B cell (primary cell): ENCODE measurements around the gene NFATC1. TPM values are rescaled to one million over a fixed set of nuclear protein-coding genes. Genes with fewer than 3 reads are reported as not detected.

Source experiments
- ATAC-seq: fragments of 200-7000 bp; cut with Tn5 transposase; one replicate; pipeline ENCODE4 v1.10.0; 2021; ENCODE audit warnings: low read depth, mild to moderate bottlenecking, moderate number of reproducible peaks, moderate library complexity
- CTCF ChIA-PET: fragments of 350-600 bp; sonication (Branson Sonifier 250); formaldehyde crosslinking; loops from one replicate; lab custom pipeline; 2021; ENCODE audit warnings: antibody characterized with exemption, inconsistent platforms; lab: Charles Lee
- POLR2A ChIA-PET: fragments of 350-600 bp; sonication (Branson Sonifier 250); formaldehyde crosslinking; loops from one replicate; lab custom pipeline; 2021; ENCODE audit warnings: antibody characterized with exemption; lab: Charles Lee
- DNase-seq: peaks from one replicate; pipeline ENCODE4 v3.0.0; 2013
- H2AFZ ChIP-seq: 2 replicates; pipeline ENCODE4 v1.6.1; 2012; ENCODE audit warnings: mild to moderate bottlenecking, low read depth, low read length; ENCODE audit not compliant: insufficient read depth, poor library complexity, severe bottlenecking
- H3K27ac ChIP-seq, 2 donors: 1 replicate in 1 of 2; 2 replicates in 1 of 2; pipeline ENCODE4 v1.5.1; 2012 to 2013; ENCODE audit warnings: low read length in 2 of 2, mild to moderate bottlenecking in 2 of 2, moderate library complexity in 1 of 2
- H3K27me3 ChIP-seq, 4 experiments: fragments of 200-600 bp in 1 of 4; sonication (generic) in 1 of 4; replicated peaks in 1 of 4; 1 replicate in 2 of 4; 2 replicates in 2 of 4; pipeline versions ENCODE4 v1.6.1 to v1.7.0; 2013 to 2016; ENCODE audit warnings: low read length in 3 of 4, mild to moderate bottlenecking in 2 of 4, mixed read lengths in 1 of 4, moderate library complexity in 1 of 4; ENCODE audit not compliant: insufficient read depth in 4 of 4, control insufficient read depth in 3 of 4; ENCODE audit errors: control extremely low read depth in 1 of 4
- H3K36me3 ChIP-seq, 2 experiments: replicated peaks in 1 of 2; 1 replicate in 1 of 2; 2 replicates in 1 of 2; pipeline versions ENCODE4 v1.6.1 to v1.7.1; 2013; ENCODE audit warnings: low read length in 1 of 2; ENCODE audit not compliant: insufficient read depth in 2 of 2, control insufficient read depth in 1 of 2; ENCODE audit errors: control extremely low read depth in 1 of 2, extremely low read depth in 1 of 2
- H3K4me1 ChIP-seq, 2 donors: fragments of 200-600 bp in 1 of 2; sonication (generic) in 1 of 2; 1 replicate in 1 of 2; 2 replicates in 1 of 2; pipeline versions ENCODE4 v1.5.1 to v1.6.1; 2013 to 2017; ENCODE audit warnings: low read length in 2 of 2; ENCODE audit not compliant: control insufficient read depth in 2 of 2, insufficient read depth in 2 of 2
- H3K4me2 ChIP-seq: replicated peaks from 2 replicates; pipeline ENCODE3; 2012; ENCODE audit warnings: mild to moderate bottlenecking, low read depth, low read length; ENCODE audit not compliant: poor library complexity, severe bottlenecking
- H3K4me3 ChIP-seq, 5 experiments: fragments of 200-600 bp in 1 of 5; sonication (generic) in 1 of 5; 1 replicate in 3 of 5; 2 replicates in 2 of 5; pipeline versions ENCODE4 v1.5.1 to v1.7.0; 2011 to 2016; ENCODE audit warnings: low read length in 4 of 5, mild to moderate bottlenecking in 4 of 5, low read depth in 2 of 5, control low read depth in 1 of 5, moderate library complexity in 1 of 5; ENCODE audit not compliant: insufficient read depth in 1 of 5; ENCODE audit errors: control extremely low read depth in 1 of 5, extremely low read depth in 1 of 5
- H3K79me2 ChIP-seq: fragments of 200-600 bp; sonication (generic); one replicate; pipeline ENCODE4 v1.6.0; 2016; ENCODE audit warnings: low read length; ENCODE audit not compliant: control insufficient read depth, insufficient read depth
- H3K9ac ChIP-seq: fragments of 200-600 bp; sonication (generic); 2 replicates; pipeline ENCODE4 v1.6.1; 2017; ENCODE audit warnings: mild to moderate bottlenecking, low read length, moderate library complexity
- H3K9me3 ChIP-seq, 3 donors: one replicate each; pipeline versions ENCODE4 v1.6.1 to v1.7.1; 2013; ENCODE audit warnings: low read length in 2 of 3; ENCODE audit not compliant: control insufficient read depth in 2 of 3, insufficient read depth in 1 of 3; ENCODE audit errors: control extremely low read depth in 1 of 3
- H4K20me1 ChIP-seq: 2 replicates; pipeline ENCODE4 v1.6.0; 2012; ENCODE audit warnings: mild to moderate bottlenecking, low read length; ENCODE audit not compliant: insufficient read depth, control insufficient read depth, poor library complexity, severe bottlenecking
- H3K27ac Mint-ChIP-seq: one replicate; pipeline ENCODE4 v1.8.0; 2021; ENCODE audit warnings: mixed read lengths
- H3K27me3 Mint-ChIP-seq: one replicate; pipeline ENCODE4 v1.8.0; 2021; ENCODE audit warnings: mixed read lengths
- H3K4me1 Mint-ChIP-seq: one replicate; pipeline ENCODE4 v1.8.0; 2021; ENCODE audit warnings: mixed read lengths
- H3K4me3 Mint-ChIP-seq: one replicate; pipeline ENCODE4 v1.8.0; 2021; ENCODE audit warnings: mixed read lengths
- H3K9me3 Mint-ChIP-seq: one replicate; pipeline ENCODE4 v1.8.0; 2022; ENCODE audit warnings: mixed read lengths; ENCODE audit not compliant: insufficient read depth
- EZH2 ChIP-seq: IDR thresholded peaks from 2 replicates; pipeline ENCODE4 v1.6.1; 2012; ENCODE audit warnings: borderline replicate concordance, low read depth, mild to moderate bottlenecking, moderate library complexity, low read length; ENCODE audit not compliant: insufficient read depth, poor library complexity, severe bottlenecking
- WGBS: methylation state at CpG from one replicate; pipeline ENCODE4 v1.1.5; 2013; ENCODE audit warnings: missing lambda C conversion rate; ENCODE audit not compliant: insufficient coverage; 5-methylcytosine and 5-hydroxymethylcytosine counted together
- intact Hi-C: fragments of 100-400 bp; cut with micrococcal nuclease; formaldehyde crosslinking; loops from one replicate; pipeline ENCODE4 v1.10.0; 2022
- polyA plus RNA-seq: library from polyadenylated mRNA; depleted of rRNA; stranded (reverse); fragments of >200 nt; gene quantifications from 2 replicates; pipeline ENCODE4 v1.2.3, GENCODE V29; 2012
- total RNA-seq, 2 donors: library from RNA; stranded (reverse); fragments of 120-200 nt in 1 of 2; gene quantifications; 1 replicate in 1 of 2; 2 replicates in 1 of 2; pipeline versions ENCODE4 v1.2.3 to v1.2.4, GENCODE V29; 2013 to 2022
- TF ChIP-seq, protein P1 (sequence below): fragments of 200-600 bp; IDR thresholded peaks from one replicate; pipeline ENCODE4 v1.8.0; 2022; ENCODE audit warnings: antibody characterized with exemption, mild to moderate bottlenecking

Gene NFATC1
- total and polyA plus RNA-seq, 2 donors (not counting 1 experiment from before 2014, with no cell fraction given): 32.2 to 108 TPM

DNA sequence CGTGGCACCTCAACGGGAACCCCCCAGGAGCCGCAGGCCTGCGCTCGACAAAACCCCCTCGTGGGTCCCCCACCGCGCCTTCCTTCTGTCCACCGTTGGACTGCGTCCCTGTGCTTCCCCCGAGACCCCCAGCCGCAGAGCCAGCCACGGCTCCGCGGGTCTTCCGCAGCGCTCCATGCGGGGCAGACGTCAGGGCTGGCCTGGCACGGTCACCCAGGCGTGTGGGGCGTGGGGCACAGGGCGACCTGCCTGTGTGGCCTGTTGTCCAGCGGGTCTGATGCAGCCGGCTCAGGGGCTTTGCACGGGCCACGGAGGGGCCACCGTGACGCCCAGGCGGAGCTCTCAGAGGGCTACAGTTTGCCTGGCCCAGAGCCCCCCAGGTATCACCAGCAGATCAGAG lies 11.0 kb downstream of the NFATC1 start:
- Histone ChIP-seq H3K9ac (peak overlapping the region; percentile 42), H3K4me2 (peak overlapping the region; percentile 62), H3K9me3 (no peaks in the 10 kb centered on the region), H3K36me3 (peaks cover 0 to 37% of the 10 kb centered on the region in 2 experiments), H4K20me1 (peaks cover 53% of the 10 kb centered on the region), H3K4me3 (no peak overlapping the region), H3K27me3 (no peaks in the 10 kb centered on the region), H3K27ac (peak overlapping the region; percentile 91 to 97), H2AFZ (no peak overlapping the region), H3K4me1 (peaks cover 53 to 56% of the 10 kb centered on the region in 2 donors), H3K79me2 (peaks cover 97% of the 10 kb centered on the region)
- no peaks in the 10 kb centered on the region for H3K27me3 Mint-ChIP-seq
- 96% methylated on average over 30 of the region's 30 CpGs for WGBS
- CTCF ChIA-PET: interaction anchor here (0.6 to 2.2 kb wide), 7 partner anchors 10 to 121 kb away, joined by 3 to 10 read pairs (median 5); no protein-coding TSS in a partner anchor
- DNase-seq: no peak
- peak overlapping the region; percentile 79 for H3K4me3 Mint-ChIP-seq
- no peaks in the 10 kb centered on the region for H3K9me3 Mint-ChIP-seq
- peaks cover 64% of the 10 kb centered on the region for H3K4me1 Mint-ChIP-seq
- no peak for ATAC-seq
- intact Hi-C loops: loop anchor here (5.0 kb wide), 1 partner anchor 626 kb away; the partner anchor contains the start of gene RBFA
- peak overlapping the region; percentile 92 for H3K27ac Mint-ChIP-seq
- TF ChIP-seq, protein P1, sequence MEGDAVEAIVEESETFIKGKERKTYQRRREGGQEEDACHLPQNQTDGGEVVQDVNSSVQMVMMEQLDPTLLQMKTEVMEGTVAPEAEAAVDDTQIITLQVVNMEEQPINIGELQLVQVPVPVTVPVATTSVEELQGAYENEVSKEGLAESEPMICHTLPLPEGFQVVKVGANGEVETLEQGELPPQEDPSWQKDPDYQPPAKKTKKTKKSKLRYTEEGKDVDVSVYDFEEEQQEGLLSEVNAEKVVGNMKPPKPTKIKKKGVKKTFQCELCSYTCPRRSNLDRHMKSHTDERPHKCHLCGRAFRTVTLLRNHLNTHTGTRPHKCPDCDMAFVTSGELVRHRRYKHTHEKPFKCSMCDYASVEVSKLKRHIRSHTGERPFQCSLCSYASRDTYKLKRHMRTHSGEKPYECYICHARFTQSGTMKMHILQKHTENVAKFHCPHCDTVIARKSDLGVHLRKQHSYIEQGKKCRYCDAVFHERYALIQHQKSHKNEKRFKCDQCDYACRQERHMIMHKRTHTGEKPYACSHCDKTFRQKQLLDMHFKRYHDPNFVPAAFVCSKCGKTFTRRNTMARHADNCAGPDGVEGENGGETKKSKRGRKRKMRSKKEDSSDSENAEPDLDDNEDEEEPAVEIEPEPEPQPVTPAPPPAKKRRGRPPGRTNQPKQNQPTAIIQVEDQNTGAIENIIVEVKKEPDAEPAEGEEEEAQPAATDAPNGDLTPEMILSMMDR: no peak
- no peak for TF ChIP-seq EZH2
- POLR2A ChIA-PET: interaction anchor here (1.0 to 1.7 kb wide), 3 partner anchors 10 to 102 kb away, joined by 3 to 5 read pairs (median 4); no protein-coding TSS in a partner anchor

DNA sequence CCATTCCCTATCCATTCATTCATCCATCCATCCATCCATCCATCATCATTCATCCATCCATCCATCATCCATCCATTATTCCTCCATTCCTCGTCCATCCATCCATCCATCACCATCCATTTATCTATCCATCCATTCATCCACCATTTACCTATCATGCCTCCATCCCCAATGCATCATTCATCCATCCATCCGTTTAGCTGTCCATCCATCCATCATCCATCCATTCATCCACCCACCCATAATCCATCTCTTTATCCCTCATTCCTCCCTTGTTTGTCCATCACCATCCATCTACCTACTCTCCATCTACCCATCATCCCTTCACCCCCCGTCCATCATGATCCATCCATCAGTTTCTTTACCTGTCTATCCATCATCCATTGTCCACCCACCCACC lies 13.6 kb downstream of the NFATC1 start:
- ATAC-seq: no peak
- CTCF ChIA-PET: no interaction called here
- no peak overlapping the region for H3K9ac ChIP-seq
- H3K27ac Mint-ChIP-seq: no peak overlapping the region
- POLR2A ChIA-PET: no interaction called here
- H3K4me3 Mint-ChIP-seq: no peak overlapping the region
- H3K36me3 ChIP-seq: peaks cover 3 to 58% of the 10 kb centered on the region in 2 experiments
- TF ChIP-seq, protein P1: no peak
- TF ChIP-seq EZH2: no peak
- H3K4me1 ChIP-seq: peaks cover 26 to 30% of the 10 kb centered on the region in 2 donors
- no peak overlapping the region for H3K4me2 ChIP-seq
- no peaks in the 10 kb centered on the region for H3K9me3 ChIP-seq
- no peaks in the 10 kb centered on the region for H3K9me3 Mint-ChIP-seq
- H3K4me1 Mint-ChIP-seq: peaks cover 45% of the 10 kb centered on the region
- intact Hi-C loops: loop anchor here (5.0 kb wide), 1 partner anchor 623 kb away; the partner anchor contains the start of gene RBFA
- no peak overlapping the region for H3K27ac ChIP-seq
- peaks cover 97% of the 10 kb centered on the region for H3K79me2 ChIP-seq
- no peak overlapping the region for H2AFZ ChIP-seq
- no peak for DNase-seq
- no peaks in the 10 kb centered on the region for H3K27me3 Mint-ChIP-seq
- WGBS: 82% methylated on average over 3 of the region's 3 CpGs
- H4K20me1 ChIP-seq: peaks cover 67% of the 10 kb centered on the region
- no peaks in the 10 kb centered on the region for H3K27me3 ChIP-seq
- no peak overlapping the region for H3K4me3 ChIP-seq
